ENCODE results near the gene RBM4B.

DNA sequence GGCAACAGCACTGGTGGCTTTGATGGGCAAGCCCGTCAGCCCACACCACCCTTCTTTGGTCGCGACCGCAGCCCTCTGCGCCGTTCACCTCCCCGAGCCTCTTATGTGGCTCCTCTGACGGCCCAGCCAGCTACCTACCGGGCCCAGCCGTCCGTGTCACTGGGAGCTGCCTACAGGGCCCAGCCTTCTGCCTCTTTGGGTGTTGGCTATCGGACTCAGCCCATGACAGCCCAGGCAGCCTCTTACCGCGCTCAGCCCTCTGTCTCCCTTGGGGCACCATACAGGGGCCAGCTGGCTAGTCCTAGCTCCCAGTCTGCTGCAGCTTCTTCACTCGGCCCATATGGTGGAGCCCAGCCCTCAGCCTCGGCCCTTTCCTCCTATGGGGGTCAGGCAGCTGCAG, 53.2 kb downstream of the RBM4B start:
- TF ChIP-seq, protein P1, sequence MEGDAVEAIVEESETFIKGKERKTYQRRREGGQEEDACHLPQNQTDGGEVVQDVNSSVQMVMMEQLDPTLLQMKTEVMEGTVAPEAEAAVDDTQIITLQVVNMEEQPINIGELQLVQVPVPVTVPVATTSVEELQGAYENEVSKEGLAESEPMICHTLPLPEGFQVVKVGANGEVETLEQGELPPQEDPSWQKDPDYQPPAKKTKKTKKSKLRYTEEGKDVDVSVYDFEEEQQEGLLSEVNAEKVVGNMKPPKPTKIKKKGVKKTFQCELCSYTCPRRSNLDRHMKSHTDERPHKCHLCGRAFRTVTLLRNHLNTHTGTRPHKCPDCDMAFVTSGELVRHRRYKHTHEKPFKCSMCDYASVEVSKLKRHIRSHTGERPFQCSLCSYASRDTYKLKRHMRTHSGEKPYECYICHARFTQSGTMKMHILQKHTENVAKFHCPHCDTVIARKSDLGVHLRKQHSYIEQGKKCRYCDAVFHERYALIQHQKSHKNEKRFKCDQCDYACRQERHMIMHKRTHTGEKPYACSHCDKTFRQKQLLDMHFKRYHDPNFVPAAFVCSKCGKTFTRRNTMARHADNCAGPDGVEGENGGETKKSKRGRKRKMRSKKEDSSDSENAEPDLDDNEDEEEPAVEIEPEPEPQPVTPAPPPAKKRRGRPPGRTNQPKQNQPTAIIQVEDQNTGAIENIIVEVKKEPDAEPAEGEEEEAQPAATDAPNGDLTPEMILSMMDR (IDR thresholded peaks at IDR 0.05; ENCODE audit: low read length) = no peak
- TF ChIP-seq EZH2 (IDR thresholded peaks at IDR 0.05; ENCODE audit: borderline replicate concordance, low read length) = no peak

All from OCI-LY1 (cell line).